Naive thymus-derived CD4-positive, alpha-beta T cell (primary cell): ENCODE results near the gene RNF144A. TPM values are rescaled to one million over a fixed set of nuclear protein-coding genes. Genes with fewer than 3 reads are reported as not detected.
A peak's percentile ranks its signal among the peaks of the same experiment; 100 is the strongest.

Source experiments
- ATAC-seq: fragments of 150-1000 bp; cut with Tn5 transposase; 2 replicates; pipeline ENCODE4 v1.10.0; 2021; ENCODE audit warnings: mild to moderate bottlenecking, moderate library complexity
- CTCF ChIA-PET: fragments of 350-600 bp; sonication (Branson Sonifier 250); formaldehyde crosslinking; loops from one replicate; lab custom pipeline; 2021; ENCODE audit warnings: antibody characterized with exemption; lab: Charles Lee
- POLR2A ChIA-PET: fragments of 350-600 bp; sonication (Branson Sonifier 250); formaldehyde crosslinking; loops from one replicate; lab custom pipeline; 2021; ENCODE audit warnings: antibody characterized with exemption, inconsistent platforms; lab: Charles Lee
- DNase-seq, 9 donors: peaks; one replicate each; pipeline versions ENCODE4 v3.0.0 to v3.0.0-alpha.2; 2020 to 2022; ENCODE audit warnings: mixed read lengths in 1 of 9
- H3K27ac ChIP-seq: one replicate; pipeline ENCODE4 v1.7.0; 2013; ENCODE audit warnings: mild to moderate bottlenecking, low read depth, low read length, moderate library complexity
- H3K27me3 ChIP-seq, 2 donors: one replicate each; pipeline ENCODE4 v1.7.0; 2013; ENCODE audit warnings: low read length in 2 of 2, mild to moderate bottlenecking in 2 of 2, moderate library complexity in 2 of 2; ENCODE audit not compliant: control insufficient read depth in 2 of 2, insufficient read depth in 2 of 2
- H3K36me3 ChIP-seq, 3 experiments: 1 replicate in 2 of 3; 2 replicates in 1 of 3; pipeline ENCODE4 v1.7.0; 2013; ENCODE audit warnings: low read length in 3 of 3, mild to moderate bottlenecking in 3 of 3, moderate library complexity in 1 of 3; ENCODE audit not compliant: insufficient read depth in 3 of 3, control insufficient read depth in 2 of 3
- H3K4me1 ChIP-seq, 2 donors: one replicate each; pipeline ENCODE4 v1.7.0; 2013; ENCODE audit warnings: low read length in 2 of 2, mild to moderate bottlenecking in 2 of 2, moderate library complexity in 1 of 2; ENCODE audit not compliant: control insufficient read depth in 2 of 2, insufficient read depth in 2 of 2
- H3K4me3 ChIP-seq: 2 replicates; pipeline ENCODE4 v1.7.0; 2013; ENCODE audit warnings: mild to moderate bottlenecking, low read length
- H3K9me3 ChIP-seq, 3 experiments: 1 replicate in 2 of 3; 2 replicates in 1 of 3; pipeline ENCODE4 v1.7.0; 2013; ENCODE audit warnings: low read length in 3 of 3; ENCODE audit not compliant: control insufficient read depth in 2 of 3
- H3K27ac Mint-ChIP-seq, 9 donors: one replicate each; pipeline ENCODE4 v1.8.0; 2020 to 2022; ENCODE audit warnings: mixed read lengths in 9 of 9, mild to moderate bottlenecking in 8 of 9, moderate library complexity in 5 of 9, inconsistent platforms in 2 of 9
- H3K27me3 Mint-ChIP-seq, 5 donors: one replicate each; pipeline ENCODE4 v1.8.0; 2021 to 2022; ENCODE audit warnings: mixed read lengths in 5 of 5, mild to moderate bottlenecking in 1 of 5
- H3K36me3 Mint-ChIP-seq, 5 donors: one replicate each; pipeline ENCODE4 v1.8.0; 2020 to 2022; ENCODE audit warnings: mixed read lengths in 5 of 5, mild to moderate bottlenecking in 3 of 5, inconsistent platforms in 1 of 5
- H3K4me1 Mint-ChIP-seq, 7 donors: one replicate each; pipeline ENCODE4 v1.8.0; 2020 to 2022; ENCODE audit warnings: mixed read lengths in 7 of 7, mild to moderate bottlenecking in 3 of 7, inconsistent platforms in 1 of 7
- H3K4me3 Mint-ChIP-seq, 10 donors: one replicate each; pipeline ENCODE4 v1.8.0; 2020 to 2022; ENCODE audit warnings: mild to moderate bottlenecking in 10 of 10, mixed read lengths in 10 of 10, moderate library complexity in 6 of 10, inconsistent platforms in 2 of 10
- H3K9me3 Mint-ChIP-seq, 11 donors: one replicate each; pipeline ENCODE4 v1.8.0; 2020 to 2022; ENCODE audit warnings: mixed read lengths in 11 of 11, mild to moderate bottlenecking in 4 of 11, inconsistent platforms in 1 of 11, moderate library complexity in 1 of 11
- intact Hi-C, 2 donors: fragments of 100-400 bp; cut with micrococcal nuclease; formaldehyde crosslinking; loops; one replicate each; pipeline ENCODE4 v1.15.1; 2023
- polyA plus RNA-seq, 2 donors: library from polyadenylated mRNA; unstranded; fragments of 300-500 nt; fragmentation: Illumina TruSeq; gene quantifications; one replicate each; pipeline ENCODE4 v1.2.3, GENCODE V29; 2021
- total RNA-seq, 6 experiments: library from RNA in 5 of 6; stranded (reverse) in 5 of 6; gene quantifications; 1 replicate in 5 of 6; 2 replicates in 1 of 6; pipeline ENCODE4 v1.2.3 and lab custom pipeline; 2021 to 2026

The RNF144A gene
- total and polyA plus RNA-seq, 7 experiments from 2014 or later: 21.2 to 74.4 (median 56.3) TPM

DNA sequence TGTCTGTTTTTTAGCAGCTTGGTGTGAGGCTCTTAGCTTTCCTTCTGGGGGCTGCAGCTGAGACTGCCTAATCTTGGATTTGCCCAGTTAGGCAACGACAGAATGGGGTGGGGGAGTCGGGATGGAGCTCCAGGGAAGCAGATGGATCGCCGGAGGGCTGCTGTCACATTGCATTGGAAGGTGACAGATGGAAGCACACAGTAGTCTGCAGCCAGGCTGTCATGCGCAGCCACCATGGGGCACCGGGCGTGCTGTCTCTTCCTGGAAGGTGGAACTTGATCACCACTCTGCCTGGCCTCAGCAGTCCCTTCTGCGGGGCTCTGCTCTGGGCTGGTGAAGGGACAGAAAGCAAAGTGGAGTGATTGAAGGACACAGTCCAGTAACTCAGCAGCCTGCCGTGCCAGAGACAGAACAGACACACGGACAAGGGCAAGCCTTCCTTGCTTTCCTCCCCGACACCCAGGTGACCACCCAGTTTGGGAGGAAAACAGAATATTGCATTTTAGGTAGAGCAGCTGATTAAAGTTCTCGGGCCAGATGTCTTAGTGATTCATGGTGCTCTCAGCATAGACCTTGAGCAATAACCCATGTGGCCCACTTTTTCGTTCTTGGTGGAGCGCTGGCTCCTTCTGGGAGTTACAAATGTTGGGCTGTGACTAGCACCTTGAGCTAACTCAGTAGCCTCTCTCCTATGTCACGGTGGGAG is 40.9 kb downstream of the RNF144A start:
- Mint-ChIP-seq H3K27me3 (no peaks in the 10 kb centered on the region), H3K4me3 (no peak overlapping the region), H3K27ac (peak overlapping the region in 5 of 9 donors; percentile 25 to 75 (median 40)), H3K36me3 (peaks cover 5 to 22% (median 17%) of the 10 kb centered on the region in 5 donors), H3K4me1 (peaks cover 10 to 93% (median 82%) of the 10 kb centered on the region in 7 donors), H3K9me3 (no peaks in the 10 kb centered on the region)
- Histone ChIP-seq H3K27ac (no peak overlapping the region), H3K4me3 (no peak overlapping the region), H3K4me1 (peaks cover 0 to 21% of the 10 kb centered on the region in 2 donors), H3K36me3 (peaks cover 0 to 14% (median 0%) of the 10 kb centered on the region in 3 experiments), H3K9me3 (no peaks in the 10 kb centered on the region), H3K27me3 (no peaks in the 10 kb centered on the region)
- ATAC-seq (no peak), DNase-seq (no peak)
- intact Hi-C loops: loop anchor here in 1 of 2 donors (2.0 kb wide), 1 partner anchor 17 kb away; no protein-coding TSS in a partner anchor
- ChIA-PET CTCF (interaction anchor here (0.9 kb wide), 2 partner anchors 31 to 62 kb away, joined by 3 to 4 read pairs; no protein-coding TSS in a partner anchor), POLR2A (interaction anchor here (0.5 to 1.0 kb wide), 3 partner anchors 28 to 68 kb away, joined by 4 read pairs; no protein-coding TSS in a partner anchor)

DNA sequence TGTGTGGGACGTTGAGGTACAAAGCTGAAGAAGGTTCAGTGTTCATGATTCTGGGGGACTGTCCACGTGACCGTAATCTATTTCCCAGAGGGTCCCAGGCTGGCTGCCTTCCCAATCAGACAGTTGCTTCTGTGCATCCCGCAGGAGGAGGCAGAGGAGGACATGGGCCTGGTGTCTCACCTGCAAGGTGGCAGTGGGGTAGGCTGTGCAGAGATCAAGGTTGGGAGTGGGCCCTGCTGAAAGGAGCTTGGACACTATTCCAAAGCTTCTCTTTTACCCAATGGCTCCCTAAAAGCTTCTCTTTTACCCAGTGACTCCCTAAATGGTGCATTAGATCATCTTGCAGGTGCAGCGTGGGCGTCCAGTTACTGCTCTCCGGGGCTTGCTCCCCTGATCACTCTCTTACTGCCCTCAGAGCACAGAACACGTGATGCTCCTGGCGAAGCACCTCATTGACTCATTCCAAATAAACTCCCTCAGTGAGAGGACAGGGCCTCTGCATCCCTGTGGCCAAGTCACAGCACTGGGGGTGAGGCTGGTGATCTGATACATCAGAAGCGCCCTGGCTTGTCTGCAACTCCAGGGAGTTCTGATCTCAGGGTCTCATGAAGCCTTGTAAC is 41.5 kb downstream of the RNF144A start:
- peaks cover 0 to 3% (median 0%) of the 10 kb centered on the region in 11 donors for H3K9me3 Mint-ChIP-seq
- H3K4me3 Mint-ChIP-seq: peak overlapping the region in 4 of 10 donors; percentile 19 to 51 (median 47)
- CTCF ChIA-PET: interaction anchor here (0.7 kb wide), 1 partner anchor 53 kb away, joined by 3 read pairs; no protein-coding TSS in a partner anchor
- peaks cover 0 to 21% of the 10 kb centered on the region in 2 donors for H3K4me1 ChIP-seq
- ATAC-seq (no peak), DNase-seq (no peak)
- peaks cover 0 to 14% (median 0%) of the 10 kb centered on the region in 3 experiments for H3K36me3 ChIP-seq
- no peaks in the 10 kb centered on the region for H3K9me3 ChIP-seq
- H3K27me3 ChIP-seq: no peaks in the 10 kb centered on the region
- H3K4me1 Mint-ChIP-seq: peaks cover 11 to 95% (median 89%) of the 10 kb centered on the region in 7 donors
- H3K36me3 Mint-ChIP-seq: peaks cover 8 to 29% (median 22%) of the 10 kb centered on the region in 5 donors
- H3K27ac ChIP-seq: no peak overlapping the region
- intact Hi-C loops: no loop called here
- POLR2A ChIA-PET: interaction anchor here (0.5 to 1.0 kb wide), 3 partner anchors 29 to 68 kb away, joined by 4 read pairs; no protein-coding TSS in a partner anchor
- no peak overlapping the region for H3K4me3 ChIP-seq
- H3K27me3 Mint-ChIP-seq: no peaks in the 10 kb centered on the region
- peak overlapping the region in 6 of 9 donors; percentile 11 to 94 (median 66) for H3K27ac Mint-ChIP-seq

DNA sequence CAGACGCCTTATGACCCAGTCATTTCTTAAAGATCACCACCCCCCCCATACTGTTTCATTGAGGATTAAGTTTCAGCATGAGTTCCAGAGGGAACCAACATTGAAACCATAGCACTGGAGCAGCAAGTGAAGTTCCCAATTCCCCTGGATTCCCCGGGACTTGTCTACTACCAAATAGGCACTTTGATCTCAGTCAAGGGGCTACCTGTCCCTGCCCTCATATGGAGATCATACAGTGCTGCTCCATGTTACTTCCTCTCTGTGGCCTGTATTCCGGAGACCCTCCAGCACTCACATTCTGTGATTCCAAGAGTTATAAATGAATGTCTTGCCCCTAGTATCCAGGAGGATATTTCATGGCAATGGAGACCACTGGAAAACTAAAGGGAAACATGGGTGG is 42.5 kb downstream of the RNF144A start:
- ChIA-PET CTCF (no interaction called here), POLR2A (no interaction called here)
- no peak overlapping the region for H3K4me3 ChIP-seq
- peaks cover 0 to 14% (median 0%) of the 10 kb centered on the region in 3 experiments for H3K36me3 ChIP-seq
- no peaks in the 10 kb centered on the region for H3K9me3 ChIP-seq
- Mint-ChIP-seq H3K4me3 (peak overlapping the region in 2 of 10 donors; percentile 42 to 49), H3K4me1 (peaks cover 13 to 91% (median 85%) of the 10 kb centered on the region in 7 donors), H3K36me3 (peaks cover 9 to 33% (median 26%) of the 10 kb centered on the region in 5 donors), H3K27ac (peak overlapping the region in 8 of 9 donors; percentile 0 to 94 (median 74)), H3K9me3 (peaks cover 0 to 6% (median 0%) of the 10 kb centered on the region in 11 donors), H3K27me3 (no peaks in the 10 kb centered on the region)
- H3K27ac ChIP-seq: no peak overlapping the region
- DNase-seq (no peak), ATAC-seq (no peak)
- intact Hi-C loops: no loop called here
- peaks cover 0 to 21% of the 10 kb centered on the region in 2 donors for H3K4me1 ChIP-seq
- H3K27me3 ChIP-seq: no peaks in the 10 kb centered on the region

DNA sequence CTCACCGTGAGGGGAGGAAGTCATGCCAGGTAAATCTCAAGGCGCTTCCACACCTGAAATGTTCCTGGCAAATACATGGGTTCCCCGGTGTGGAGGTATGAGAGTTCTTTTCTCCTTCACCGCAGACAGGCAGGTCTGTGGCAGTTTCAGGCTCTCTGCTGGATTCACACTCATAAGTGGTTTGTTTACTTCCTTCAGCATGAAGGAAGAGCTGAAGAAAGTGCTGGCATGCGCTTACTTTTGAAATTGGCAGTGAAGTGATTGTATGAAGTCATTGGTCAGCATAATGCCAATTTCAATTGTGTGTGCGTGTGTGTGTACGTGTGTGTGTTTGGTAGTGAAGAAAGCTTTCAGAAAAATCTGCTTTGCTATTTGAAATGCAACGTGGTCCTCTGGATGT is 43.4 kb downstream of the RNF144A start:
- peak overlapping the region; percentile 28 for H3K27ac ChIP-seq
- no peaks in the 10 kb centered on the region for H3K27me3 ChIP-seq
- H3K36me3 ChIP-seq: peaks cover 0 to 12% (median 0%) of the 10 kb centered on the region in 3 experiments
- peak overlapping the region in 8 of 9 donors; percentile 7 to 90 (median 59) for H3K27ac Mint-ChIP-seq
- intact Hi-C loops: no loop called here
- peak; percentile 26 for ATAC-seq
- H3K4me1 ChIP-seq: peaks cover 0 to 21% of the 10 kb centered on the region in 2 donors
- H3K9me3 ChIP-seq: no peaks in the 10 kb centered on the region
- POLR2A ChIA-PET: no interaction called here
- peaks cover 19 to 91% (median 82%) of the 10 kb centered on the region in 7 donors for H3K4me1 Mint-ChIP-seq
- CTCF ChIA-PET: no interaction called here
- DNase-seq: peak in 2 of 9 donors; percentile 11 to 14
- H3K36me3 Mint-ChIP-seq: peaks cover 9 to 42% (median 34%) of the 10 kb centered on the region in 5 donors
- H3K9me3 Mint-ChIP-seq: peaks cover 0 to 6% (median 0%) of the 10 kb centered on the region in 11 donors
- H3K4me3 Mint-ChIP-seq: peak overlapping the region in 8 of 10 donors; percentile 19 to 59 (median 46)
- H3K4me3 ChIP-seq: no peak overlapping the region
- H3K27me3 Mint-ChIP-seq: no peaks in the 10 kb centered on the region

DNA sequence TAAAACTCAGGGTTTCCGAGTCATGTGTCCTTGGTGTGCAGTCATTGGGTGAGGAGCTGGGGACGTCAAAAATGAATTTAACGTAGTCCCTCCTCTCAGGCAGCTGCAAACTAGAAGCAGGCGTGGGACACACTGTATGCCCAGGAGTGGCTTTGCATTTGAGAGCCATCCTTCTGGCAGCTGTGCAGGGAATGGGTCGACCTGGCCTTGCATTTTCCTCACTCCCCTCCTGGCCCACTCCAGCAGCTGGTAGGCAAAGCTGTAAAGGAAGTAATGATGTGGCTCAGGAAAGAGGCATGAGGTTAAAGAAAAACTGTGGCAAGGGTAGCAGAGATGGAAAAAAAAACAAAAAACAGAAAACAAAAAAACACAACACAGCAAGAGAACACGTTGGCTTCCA is 46.5 kb downstream of the RNF144A start:
- Histone ChIP-seq H3K27me3 (no peaks in the 10 kb centered on the region), H3K36me3 (peaks cover 0 to 9% (median 0%) of the 10 kb centered on the region in 3 experiments), H3K4me1 (peaks cover 0 to 20% of the 10 kb centered on the region in 2 donors), H3K9me3 (no peaks in the 10 kb centered on the region), H3K27ac (no peak overlapping the region), H3K4me3 (no peak overlapping the region)
- intact Hi-C loops: no loop called here
- POLR2A ChIA-PET: interaction anchor here (0.8 kb wide), 1 partner anchor 10 kb away, joined by 3 read pairs; no protein-coding TSS in a partner anchor
- Mint-ChIP-seq H3K9me3 (peaks cover 0 to 6% (median 0%) of the 10 kb centered on the region in 11 donors), H3K27me3 (no peaks in the 10 kb centered on the region), H3K27ac (peak overlapping the region in 5 of 9 donors; percentile 22 to 70 (median 43)), H3K4me3 (no peak overlapping the region), H3K4me1 (peaks cover 15 to 83% (median 78%) of the 10 kb centered on the region in 7 donors), H3K36me3 (peaks cover 17 to 45% (median 35%) of the 10 kb centered on the region in 5 donors)
- ATAC-seq: no peak
- DNase-seq: no peak
- CTCF ChIA-PET: no interaction called here
